Right lung (tissue), 5 donors: ENCODE data around the gene PDHX. TPM values are rescaled to one million over a fixed set of nuclear protein-coding genes. Genes with fewer than 3 reads are reported as not detected.

Experiments
- DNase-seq, 2 donors: peaks; one replicate each; pipeline ENCODE4 v3.0.0-alpha.2; 2013
- polyA plus RNA-seq, 5 donors: library from polyadenylated mRNA; unstranded; fragments of 120-200 nt; gene quantifications; one replicate each; pipeline versions ENCODE4 v1.2.1 to v1.2.3, GENCODE V29; 2013; ENCODE audit warnings: inconsistent platforms in 1 of 5, low replicate concordance in 1 of 5; ENCODE audit not compliant: insufficient read length in 5 of 5, insufficient read depth in 1 of 5

Gene PDHX
- polyA plus RNA-seq, 5 donors, result 29.1 to 41.0 (median 35.2) TPM

DNA sequence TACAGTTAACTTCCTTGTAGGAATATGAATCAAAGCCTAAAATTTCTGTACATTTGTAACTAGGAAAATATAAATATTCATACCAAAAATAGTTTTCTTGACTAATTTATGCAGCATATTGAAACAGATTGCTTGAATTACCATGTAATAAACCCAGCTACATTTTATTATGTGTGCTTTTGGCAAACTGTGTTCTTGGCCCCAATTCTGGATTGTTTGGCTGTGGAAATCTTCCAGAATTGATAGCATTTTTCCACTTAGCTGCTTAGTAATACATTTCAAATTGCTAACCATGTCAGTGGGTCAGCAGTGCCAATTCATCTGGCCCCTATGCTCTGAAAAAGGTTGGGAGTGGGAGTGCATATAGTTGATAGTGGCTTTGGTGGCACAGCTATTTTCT lies 32.3 kb downstream of the PDHX start:
- peak; percentile 60 to 61 for DNase-seq

- no peak for DNase-seq
Measured at GRCh38 chr11:34953955-34954354, 37.5 kb downstream of the PDHX start.

GRCh38 chr11:34957206-34957605 lies 40.8 kb downstream of the PDHX start:
- no peak for DNase-seq

- no peak for DNase-seq
Measured at GRCh38 chr11:34957606-34958005, 41.2 kb downstream of the PDHX start.

DNA sequence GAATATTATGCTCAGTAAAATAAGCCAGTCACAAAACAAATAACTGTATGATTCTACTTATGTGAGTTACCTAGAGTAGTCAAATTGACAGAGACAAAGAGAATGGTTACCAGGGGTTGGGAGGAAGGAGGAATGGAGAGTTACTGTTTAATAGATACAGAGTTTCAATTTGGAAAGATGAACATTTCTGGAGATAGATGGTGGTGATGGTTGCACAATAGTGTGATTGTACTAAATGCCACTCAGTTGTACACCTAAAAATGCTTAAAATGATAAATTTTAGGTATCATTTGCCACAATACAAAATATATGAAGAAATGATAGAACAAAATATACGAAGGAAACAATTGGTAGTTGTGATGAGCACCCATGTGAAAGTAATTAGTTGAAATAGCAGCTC lies 43.4 kb downstream of the PDHX start:
- DNase-seq, result no peak

GRCh38 chr11:34960277-34960676 lies 43.9 kb downstream of the PDHX start:
- no peak for DNase-seq

DNA sequence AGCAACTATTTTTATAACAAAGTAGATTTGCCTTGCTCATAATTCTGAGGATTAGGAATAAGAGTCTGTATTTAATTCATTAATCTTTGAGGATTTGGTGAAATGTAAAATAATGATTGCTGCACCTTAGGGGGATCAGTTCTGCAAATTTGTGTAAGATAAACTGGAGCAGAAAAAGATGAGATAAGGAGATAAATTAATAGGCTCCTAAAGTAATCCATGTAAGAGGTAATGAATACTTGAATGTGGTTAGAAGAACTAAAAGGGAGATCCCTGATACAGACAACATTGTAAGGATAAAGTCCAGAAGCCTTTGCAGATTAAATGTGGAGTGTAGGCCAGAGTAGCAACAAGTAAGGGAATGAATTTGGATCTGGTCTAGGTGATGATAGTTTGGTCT lies 45.6 kb downstream of the PDHX start:
- DNase-seq, result no peak

GRCh38 chr11:34963351-34963750 lies 46.9 kb downstream of the PDHX start:
- no peak for DNase-seq

- DNase-seq, result no peak
Measured at GRCh38 chr11:34964610-34965331, 48.4 kb downstream of the PDHX start.

DNA sequence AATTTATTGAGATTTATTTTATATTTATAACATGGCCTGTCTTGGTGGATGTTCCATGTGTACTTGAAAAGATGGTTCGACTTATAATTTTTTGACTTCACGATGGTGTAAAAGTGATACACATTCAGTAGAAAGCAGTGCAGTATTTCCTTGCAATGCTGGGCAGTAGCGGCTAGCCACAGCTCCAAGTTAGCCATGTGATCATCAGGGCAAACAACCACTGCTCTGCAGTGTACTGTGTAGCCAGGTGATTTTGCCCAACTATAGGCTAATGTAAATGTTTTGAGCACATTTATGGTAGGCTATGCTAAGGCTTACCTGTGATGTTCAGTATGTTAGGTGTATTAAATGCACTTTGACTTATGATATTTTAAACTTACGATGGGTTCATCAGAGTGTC lies 52.4 kb downstream of the PDHX start:
- no peak for DNase-seq

- no peak for DNase-seq
Measured at GRCh38 chr11:34970033-34970432, 53.6 kb downstream of the PDHX start.

DNA sequence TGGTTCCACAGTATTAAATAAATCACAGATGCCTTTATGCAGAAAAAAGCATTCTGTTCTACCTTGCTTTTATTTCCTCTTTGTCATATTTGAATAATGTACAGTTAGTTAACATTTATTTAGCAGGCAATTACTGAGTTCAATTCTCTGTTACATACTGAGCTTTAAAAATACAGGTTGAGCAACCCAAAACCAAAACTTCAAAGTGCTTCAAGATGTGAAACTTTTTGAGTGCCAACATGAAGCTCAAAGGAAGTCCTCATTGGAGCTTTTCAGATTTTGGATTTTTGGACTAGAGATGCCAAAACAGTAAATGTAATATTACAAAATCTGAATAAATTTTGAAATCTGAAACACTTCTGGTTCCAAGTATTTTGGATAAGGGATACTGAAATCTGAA lies 54.1 kb downstream of the PDHX start:
- no peak for DNase-seq

DNA sequence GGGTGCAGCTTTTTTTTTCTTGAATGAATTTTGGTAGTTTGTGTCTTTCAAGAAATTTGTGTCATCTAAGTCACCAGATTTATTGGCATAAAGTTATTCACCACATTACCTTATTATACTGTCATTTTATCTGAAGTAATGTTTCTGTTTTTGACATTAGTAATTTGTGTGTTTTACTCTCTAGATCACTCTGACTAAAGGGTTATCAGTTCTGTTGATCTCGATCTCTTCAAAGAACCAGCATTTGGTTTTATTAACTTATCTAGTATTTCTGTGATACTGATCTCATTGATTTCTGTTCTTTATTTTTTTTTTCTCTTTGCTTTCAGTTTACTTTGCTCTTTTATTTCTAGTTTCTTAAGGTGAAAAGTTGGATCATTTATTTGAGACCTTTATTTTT lies 55.5 kb downstream of the PDHX start:
- no peak for DNase-seq

DNA sequence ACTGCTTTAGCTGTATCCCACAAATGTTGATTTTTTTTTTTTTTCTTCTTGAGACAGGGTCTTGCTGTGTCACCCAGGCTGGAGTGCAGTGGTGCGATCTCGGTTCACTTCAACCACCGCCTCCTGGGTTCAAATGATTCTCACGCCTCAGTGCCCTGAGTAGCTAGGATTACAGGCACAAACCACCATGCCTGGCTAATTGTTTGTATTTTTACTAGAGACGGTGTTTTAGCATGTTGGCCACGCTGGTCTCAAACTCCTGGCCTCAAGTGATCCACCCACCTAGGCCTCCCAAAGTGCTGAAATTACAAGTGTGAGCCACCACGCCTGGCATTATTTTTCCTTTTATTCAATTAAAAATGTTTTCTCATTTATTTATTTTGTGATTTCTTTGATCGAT lies 55.9 kb downstream of the PDHX start:
- no peak for DNase-seq

- no peak for DNase-seq
Measured at GRCh38 chr11:34972892-34973291, 56.5 kb downstream of the PDHX start.

DNA sequence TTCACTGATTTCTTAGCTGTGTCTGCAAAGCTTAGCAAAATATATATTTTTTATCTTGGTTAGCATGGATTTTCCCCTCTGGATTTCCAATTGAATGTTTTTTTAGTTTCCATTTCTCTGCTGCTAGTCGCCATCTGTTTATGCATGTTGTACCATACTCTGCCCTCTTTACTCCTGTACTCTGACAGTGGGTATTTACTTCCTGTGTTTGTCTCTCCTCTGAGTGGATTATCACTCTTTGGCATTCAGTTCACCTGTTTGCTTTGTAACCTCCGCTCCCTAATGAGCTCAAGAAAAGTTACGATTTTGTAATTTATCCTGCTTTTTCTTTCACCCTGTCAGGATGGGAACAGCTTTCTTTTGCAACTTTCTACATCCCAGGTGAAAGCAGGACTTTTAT lies 59.1 kb downstream of the PDHX start:
- no peak for DNase-seq

GRCh38 chr11:34976496-34977088 lies 60.2 kb downstream of the PDHX start:
- DNase-seq, result no peak

DNA sequence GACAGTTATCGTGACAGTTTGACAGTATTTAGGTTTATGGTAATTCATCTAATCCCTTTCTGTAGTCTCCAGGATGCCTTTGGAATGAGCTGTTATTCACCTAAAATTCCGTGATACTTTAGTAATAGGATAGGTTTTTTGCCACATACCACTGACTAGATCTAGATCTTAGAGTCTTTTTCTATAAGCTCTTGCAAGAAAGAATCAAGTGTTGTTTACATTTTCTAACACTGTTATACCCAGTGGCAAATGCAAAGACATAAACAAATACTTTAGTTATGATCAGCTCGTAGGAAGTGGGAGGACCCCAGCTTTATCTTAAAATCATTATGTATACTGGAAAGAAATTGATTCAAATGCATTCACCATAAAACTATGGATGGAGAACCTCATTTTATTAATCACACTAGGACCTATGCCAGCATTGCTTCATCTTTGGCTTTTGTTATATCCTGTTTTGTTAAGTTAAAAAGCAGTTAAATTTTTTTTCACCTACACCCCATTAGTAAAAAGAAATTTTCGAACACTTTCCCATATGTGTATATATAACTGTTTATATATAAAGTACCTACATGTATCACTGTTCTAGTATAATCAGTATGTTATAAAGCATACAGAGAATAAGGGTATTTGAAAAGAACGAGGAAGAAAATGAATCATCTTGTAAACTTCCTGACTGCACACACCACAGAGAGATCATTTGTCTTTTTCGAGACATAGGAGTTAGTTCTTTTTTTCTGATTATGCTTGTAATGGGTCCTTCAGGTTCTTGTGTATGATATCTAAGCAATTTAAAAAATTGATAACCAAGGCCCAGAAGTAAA lies 60.9 kb downstream of the PDHX start:
- DNase-seq, result peak; percentile 48 to 55

- no peak for DNase-seq
Measured at GRCh38 chr11:34978236-34979191, 62.1 kb downstream of the PDHX start.

GRCh38 chr11:34984514-34984913 lies 68.1 kb downstream of the PDHX start:
- no peak for DNase-seq

DNA sequence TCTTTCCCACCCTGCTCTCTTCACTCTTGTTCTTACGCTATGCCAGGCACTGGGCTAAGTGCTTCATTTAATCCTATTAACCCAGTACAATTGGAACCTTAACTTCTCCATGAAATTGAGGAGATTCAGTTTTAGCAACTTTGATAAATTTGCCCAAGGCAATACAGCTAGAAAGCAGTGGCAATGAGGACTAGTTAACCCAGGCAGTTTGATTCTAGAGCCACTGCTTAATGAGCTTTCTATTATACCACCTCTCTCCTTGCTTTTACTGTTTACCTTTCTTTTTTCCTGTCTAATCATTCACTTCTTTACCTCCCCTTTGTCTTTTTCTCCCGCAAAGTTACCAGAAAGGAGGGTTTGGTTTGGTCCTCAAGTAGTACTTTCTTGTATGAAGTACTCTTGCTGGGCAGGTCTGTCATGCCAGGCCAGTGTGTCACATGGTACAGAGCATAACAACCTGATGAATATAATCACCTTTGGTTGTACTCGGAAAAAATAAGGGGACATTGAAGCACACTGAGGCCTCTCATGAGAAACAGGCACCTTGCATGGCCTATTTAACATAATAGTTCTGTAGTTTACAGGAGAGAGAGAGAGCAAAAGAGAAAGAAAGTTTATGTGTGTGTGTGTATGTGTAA lies 70.6 kb downstream of the PDHX start:
- no peak for DNase-seq
